Stromal cell of bone marrow (primary cell): ENCODE data around the gene SOX10.

Experiments used
- DNase-seq: peaks from one replicate; pipeline ENCODE4 v3.0.0-alpha.2; 2012; ENCODE audit warnings: low read depth

The SOX10 gene

GRCh38 chr22:37983860-37984791, at the start of gene SOX10:
SOX10 (minus strand) TSS chr22:37984555; CDS start chr22:37983784, 771 bp downstream.
- no peak for DNase-seq

GRCh38 chr22:38033522-38034277, 49.3 kb upstream of the SOX10 start:
- DNase-seq: no peak

- peak; percentile 31 for DNase-seq
Measured at GRCh38 chr22:38032681-38033521, 48.5 kb upstream of the SOX10 start.

DNA sequence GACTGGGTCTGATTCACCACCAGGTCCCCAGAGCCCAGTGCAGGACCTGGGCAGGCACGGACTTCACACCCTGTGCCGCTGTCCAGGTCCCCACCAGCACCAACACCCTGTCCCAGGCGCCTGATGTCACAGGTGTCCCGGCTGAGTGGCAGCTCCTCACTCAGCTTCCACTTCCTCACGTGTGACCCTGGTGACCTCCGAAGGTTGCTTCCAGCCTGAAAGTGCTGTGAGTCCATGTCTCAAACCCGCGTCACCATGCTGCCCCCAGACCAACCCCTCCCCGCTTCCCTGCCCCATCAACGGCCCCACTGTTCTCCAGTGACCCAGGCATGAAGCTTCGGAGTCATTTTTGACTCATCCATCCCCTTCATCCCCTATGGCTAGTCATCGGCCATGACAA, 47.1 kb upstream of the SOX10 start:
- DNase-seq: no peak

- DNase-seq: no peak
Measured at GRCh38 chr22:38030311-38031133, 46.2 kb upstream of the SOX10 start.

DNA sequence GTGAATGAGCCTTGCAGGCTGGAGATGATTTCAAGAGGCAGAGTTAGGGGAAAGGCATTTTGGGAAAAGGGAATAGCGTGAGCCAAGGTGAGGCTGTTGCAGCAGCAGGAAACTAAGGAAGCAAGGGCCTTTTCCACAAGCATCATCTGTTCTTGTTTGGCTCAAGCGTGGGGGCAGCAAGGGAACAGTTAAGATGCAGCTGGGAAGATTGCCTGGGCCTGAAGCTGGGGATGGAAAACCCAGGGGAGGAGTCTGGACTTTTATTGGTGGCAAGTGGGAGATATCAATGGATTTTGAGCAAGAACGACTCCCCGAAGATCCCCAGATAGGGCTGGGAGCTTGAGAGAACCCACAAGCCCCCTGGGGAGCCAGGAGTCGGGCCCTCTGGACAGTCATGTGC, 45.5 kb upstream of the SOX10 start:
- no peak for DNase-seq

DNA sequence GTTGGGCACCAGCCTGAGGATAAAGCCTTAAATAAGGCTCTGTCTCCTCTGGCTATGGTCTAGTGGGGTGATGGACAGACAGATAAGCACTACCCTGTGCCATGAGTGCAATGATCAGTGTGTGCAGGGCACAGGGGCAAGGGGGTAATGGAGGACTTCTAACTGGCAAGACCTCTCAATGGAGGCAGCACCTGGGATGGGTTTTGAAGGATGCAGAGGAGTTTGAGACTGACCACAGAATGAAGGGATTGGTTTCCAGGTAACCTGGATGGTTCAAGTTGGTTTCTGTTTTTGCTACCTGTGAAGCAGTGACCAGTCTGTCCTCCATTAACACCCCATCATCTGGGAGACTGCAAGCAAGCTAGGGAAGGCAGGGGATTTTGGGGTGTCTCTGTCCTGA, 45.0 kb upstream of the SOX10 start:
- DNase-seq: no peak

GRCh38 chr22:38028344-38029130, 44.2 kb upstream of the SOX10 start:
- no peak for DNase-seq

DNA sequence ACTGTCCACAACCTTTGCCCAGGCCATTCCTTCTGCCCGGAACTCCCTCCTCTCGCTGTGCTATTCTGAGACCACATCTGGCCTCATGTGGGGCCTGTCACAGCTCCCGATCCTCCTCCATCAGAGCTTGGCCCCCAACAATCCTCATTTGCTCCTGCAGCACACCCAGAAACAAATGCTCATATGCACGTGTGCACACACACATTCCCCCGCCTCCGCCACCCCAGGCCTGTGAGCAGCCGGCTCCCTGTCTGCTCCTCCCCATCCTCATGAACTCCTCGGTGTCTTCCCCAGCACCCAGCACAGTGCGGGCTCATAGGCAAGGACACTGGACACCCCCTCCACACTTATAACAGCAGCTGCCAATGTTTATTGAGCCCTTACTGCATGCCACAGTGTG, 43.1 kb upstream of the SOX10 start:
- no peak for DNase-seq

DNA sequence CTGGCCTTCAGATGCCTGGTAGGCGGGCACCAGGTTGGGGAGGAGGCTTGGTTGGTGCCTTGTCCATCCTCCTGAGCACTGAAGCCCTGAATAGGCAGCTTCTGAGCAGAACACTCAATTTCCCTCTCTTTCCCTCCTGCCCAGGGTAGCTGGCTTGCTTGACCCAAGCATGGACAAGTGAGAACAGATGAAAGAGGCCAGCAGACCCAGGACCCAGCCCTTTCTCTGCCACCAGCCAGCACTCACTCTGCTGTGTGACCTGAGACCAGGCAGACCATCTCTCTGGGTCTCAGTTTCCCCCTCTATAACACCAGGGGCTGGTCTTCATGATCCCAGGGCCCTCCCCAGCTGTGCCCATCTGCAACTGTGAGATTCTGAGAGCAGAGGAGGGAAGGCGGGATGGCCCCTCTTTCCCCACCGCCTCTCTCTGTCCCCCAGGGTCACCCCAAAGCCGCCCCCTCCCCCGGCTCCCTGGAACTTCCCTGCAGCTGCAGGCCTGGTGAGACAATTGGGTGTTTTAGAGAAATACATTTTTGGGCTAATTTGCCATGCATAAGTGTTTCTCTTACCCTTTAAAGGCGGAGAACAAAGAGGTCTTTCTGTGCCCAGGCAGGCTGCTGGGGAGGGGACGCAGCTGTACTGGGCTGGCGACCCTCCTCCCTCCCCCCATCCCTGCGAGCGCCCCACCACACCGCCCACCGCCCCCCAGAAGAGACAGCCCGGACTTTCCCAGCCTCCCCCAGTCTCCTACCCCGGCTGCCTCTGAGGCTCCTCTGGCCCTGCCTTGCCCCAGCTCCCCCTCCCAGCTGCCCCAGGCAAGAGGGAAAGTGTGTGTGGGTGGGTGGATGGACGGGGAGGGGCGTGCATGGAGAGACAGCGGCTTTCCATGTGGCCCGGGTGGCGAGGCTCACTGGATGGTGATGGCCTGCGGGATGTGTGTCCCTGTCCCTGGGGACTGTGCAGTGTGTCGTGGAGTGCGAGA, 42.1 kb upstream of the SOX10 start:
- no peak for DNase-seq

DNA sequence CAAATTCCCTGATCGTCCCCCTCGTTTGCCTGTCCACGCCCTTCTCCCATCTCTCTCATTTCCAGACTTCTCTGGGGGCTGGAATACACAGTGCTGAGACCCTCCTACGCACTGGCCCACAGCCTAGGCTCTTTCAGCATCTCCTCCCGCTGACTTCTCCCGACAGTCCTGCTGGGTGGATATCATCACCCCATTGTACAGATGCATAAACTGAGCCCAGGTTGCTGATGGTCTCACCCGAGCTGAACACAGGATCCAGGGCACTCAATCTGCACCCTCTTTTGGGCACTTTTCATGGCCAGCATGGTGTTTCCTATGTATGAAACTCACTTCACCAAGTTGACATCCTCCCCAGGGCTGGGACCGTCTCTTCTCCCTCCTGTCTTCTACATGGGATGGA, 41.2 kb upstream of the SOX10 start:
- DNase-seq: no peak

DNA sequence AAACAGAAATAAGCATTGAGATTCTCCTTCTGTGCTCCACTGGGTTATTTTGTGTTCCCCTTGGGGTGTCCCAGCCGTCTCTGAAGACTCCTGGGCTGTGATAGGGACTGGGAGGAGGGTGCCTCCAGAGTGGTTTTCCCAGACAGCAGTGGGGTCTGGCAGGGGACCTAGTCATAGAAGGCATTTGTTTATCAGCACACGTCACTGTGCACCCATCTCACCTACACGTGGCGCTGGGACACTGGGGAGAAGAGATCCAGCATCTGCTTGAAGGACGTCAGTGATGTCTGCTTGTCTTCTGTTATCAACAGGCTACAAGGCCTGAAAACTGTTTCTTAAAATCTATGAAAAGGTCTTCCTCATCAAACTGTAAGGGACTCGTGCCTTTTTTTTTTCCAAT, 38.7 kb upstream of the SOX10 start:
- DNase-seq: no peak

- no peak for DNase-seq
Measured at GRCh38 chr22:38021206-38021605, 36.9 kb upstream of the SOX10 start.

DNA sequence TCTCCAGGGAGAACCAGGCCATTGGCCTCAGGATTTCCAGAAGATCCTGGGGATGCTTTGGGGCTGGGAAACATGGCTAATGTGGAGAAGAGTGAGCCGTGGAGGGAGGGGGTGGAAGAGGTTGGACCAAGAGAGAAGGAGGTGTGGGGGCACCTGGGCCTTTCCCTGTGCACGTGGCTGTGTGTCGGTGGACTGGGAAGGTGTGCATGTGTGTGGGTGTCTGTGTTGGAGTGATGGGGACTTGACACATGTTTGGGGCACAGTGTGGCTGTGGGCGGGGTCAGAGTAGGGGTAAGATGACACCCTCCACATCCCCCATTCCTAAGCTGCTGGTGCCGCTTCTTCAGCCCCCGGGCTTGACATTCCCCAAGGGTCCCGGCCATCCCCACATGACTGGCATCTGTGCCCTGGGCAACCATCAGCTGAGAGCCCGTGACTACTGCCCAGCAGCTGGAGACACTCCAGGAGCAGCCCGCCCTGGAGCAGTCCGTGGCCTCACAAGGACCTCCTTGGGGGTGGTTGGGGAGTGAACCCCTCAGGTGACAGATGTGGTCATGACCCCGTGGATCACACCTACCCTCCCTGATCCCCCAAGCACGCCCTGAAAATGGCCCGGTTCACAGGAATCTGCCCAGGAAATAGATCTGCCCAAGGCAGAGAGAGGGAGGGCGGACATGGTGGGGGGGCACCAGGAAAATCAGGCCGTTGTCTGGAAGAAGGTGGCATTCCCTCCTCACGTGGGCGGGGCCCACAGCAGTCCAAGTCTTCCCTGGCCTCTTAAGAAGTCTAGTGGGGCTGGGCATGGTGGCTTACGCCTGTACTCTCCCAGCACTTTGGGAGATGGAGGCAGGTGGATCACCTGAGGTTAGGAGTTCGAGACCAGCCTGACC, 34.8 kb upstream of the SOX10 start:
- DNase-seq: no peak

GRCh38 chr22:38017939-38018885, 33.9 kb upstream of the SOX10 start:
- DNase-seq: no peak

GRCh38 chr22:38017272-38017920, 33.0 kb upstream of the SOX10 start:
- DNase-seq: peak; percentile 38
